Measurements from ENCODE around the gene WDR6. TPM values are rescaled to one million over a fixed set of nuclear protein-coding genes. Genes with fewer than 3 reads are reported as not detected.
"Not testable (repeated sequence)": the region's sequence is repeated elsewhere in the genome, so short reads cannot be mapped to it uniquely, and the experiment has no call there.

WDR6 gene
- total and polyA plus RNA-seq, 5 experiments from 2014 or later: 96.3 to 351 (median 126) TPM

GRCh38 chr3:49007771-49008528 lies 759 bp downstream of the WDR6 start:
- H3K9me3 Mint-ChIP-seq: no peaks in the 10 kb centered on the region
- H3K36me3 Mint-ChIP-seq: peaks cover 0 to 19% (median 0%) of the 10 kb centered on the region in 3 donors
- ATAC-seq (peak; percentile 40 to 50), DNase-seq (peak; percentile 71 to 94 (median 81))
- peak overlapping the region; percentile 94 to 100 (median 99) for H3K4me3 Mint-ChIP-seq
- peak overlapping the region; percentile 97 to 100 (median 99) for H3K27ac Mint-ChIP-seq
- H3K27me3 Mint-ChIP-seq: no peaks in the 10 kb centered on the region
- H3K4me1 Mint-ChIP-seq: peaks cover 22 to 42% (median 28%) of the 10 kb centered on the region in 4 donors
- POLR2A ChIA-PET: interaction anchor here (0.6 to 7.5 kb wide), 16 partner anchors 11 to 1627 kb away, joined by 3 to 278 read pairs (median 7); partner anchors contain the start of genes ARIH2, DALRD3, IMPDH2 and IP6K2

GRCh38 chr3:49008627-49009026 lies 1.4 kb downstream of the WDR6 start:
- H3K27me3 Mint-ChIP-seq, H3K9me3 Mint-ChIP-seq, ATAC-seq, DNase-seq: not testable (repeated sequence)
- POLR2A ChIA-PET: interaction anchor here (1.0 to 7.5 kb wide), 5 partner anchors 11 to 95 kb away, joined by 3 to 278 read pairs (median 67); partner anchors contain the start of genes DALRD3, IMPDH2, NDUFAF3 and P4HTM
- Mint-ChIP-seq H3K27ac (peak overlapping the region; percentile 86 to 100 (median 99)), H3K36me3 (peaks cover 0 to 21% (median 0%) of the 10 kb centered on the region in 3 donors), H3K4me3 (peak overlapping the region; percentile 94 to 100 (median 99)), H3K4me1 (peaks cover 22 to 44% (median 28%) of the 10 kb centered on the region in 4 donors)

GRCh38 chr3:49009396-49009795 lies 2.2 kb downstream of the WDR6 start:
- no peak for ATAC-seq
- peak overlapping the region in 5 of 10 donors; percentile 42 to 64 (median 58) for H3K27ac Mint-ChIP-seq
- H3K4me1 Mint-ChIP-seq: peaks cover 22 to 47% (median 28%) of the 10 kb centered on the region in 4 donors

GRCh38 chr3:49012441-49013017 lies 5.3 kb downstream of the WDR6 start:
- peaks cover 20 to 48% (median 26%) of the 10 kb centered on the region in 4 donors for H3K4me1 Mint-ChIP-seq
- H3K9me3 Mint-ChIP-seq: no peaks in the 10 kb centered on the region
- no peaks in the 10 kb centered on the region for H3K27me3 Mint-ChIP-seq
- H3K4me3 Mint-ChIP-seq: no peak overlapping the region
- POLR2A ChIA-PET: interaction anchor here (0.6 to 4.3 kb wide), 5 partner anchors 9 to 246 kb away, joined by 3 to 29 read pairs (median 10); partner anchors contain the start of genes NDUFAF3 and P4HTM
- H3K36me3 Mint-ChIP-seq: peaks cover 0 to 36% (median 3%) of the 10 kb centered on the region in 3 donors
- peak overlapping the region in 1 of 10 donors; percentile 48 for H3K27ac Mint-ChIP-seq
- ATAC-seq: no peak
- no peak for DNase-seq

More at GRCh38 chr3:49009396-49009795, 2.2 kb downstream of the WDR6 start:
- no peaks in the 10 kb centered on the region for H3K27me3 Mint-ChIP-seq
- DNase-seq: no peak
- no peaks in the 10 kb centered on the region for H3K9me3 Mint-ChIP-seq
- POLR2A ChIA-PET: interaction anchor here (0.7 to 7.5 kb wide), 4 partner anchors 11 to 488 kb away, joined by 3 to 278 read pairs (median 55); partner anchors contain the start of genes DALRD3, IMPDH2, NDUFAF3 and QRICH1
- H3K36me3 Mint-ChIP-seq: peaks cover 0 to 23% (median 0%) of the 10 kb centered on the region in 3 donors
- H3K4me3 Mint-ChIP-seq: peak overlapping the region in 9 of 10 donors; percentile 10 to 99 (median 45)

GRCh38 chr3:49013113-49013737 lies 6.0 kb downstream of the WDR6 start:
- no peak overlapping the region for H3K27ac Mint-ChIP-seq
- no peaks in the 10 kb centered on the region for H3K27me3 Mint-ChIP-seq
- H3K4me1 Mint-ChIP-seq: peaks cover 16 to 47% (median 21%) of the 10 kb centered on the region in 4 donors
- no peak for DNase-seq
- H3K4me3 Mint-ChIP-seq: no peak overlapping the region
- ATAC-seq: no peak
- POLR2A ChIA-PET: interaction anchor here (0.6 to 4.3 kb wide), 5 partner anchors 8 to 135 kb away, joined by 4 to 29 read pairs (median 10); partner anchors contain the start of genes NDUFAF3 and P4HTM
- peaks cover 0 to 36% (median 3%) of the 10 kb centered on the region in 3 donors for H3K36me3 Mint-ChIP-seq
- no peaks in the 10 kb centered on the region for H3K9me3 Mint-ChIP-seq

- DNase-seq (peak in 5 of 10 donors; percentile 22 to 45 (median 41)), ATAC-seq (peak; percentile 30 to 32)
- Mint-ChIP-seq H3K27ac (no peak overlapping the region), H3K9me3 (no peaks in the 10 kb centered on the region), H3K4me3 (no peak overlapping the region), H3K36me3 (peaks cover 0 to 33% (median 3%) of the 10 kb centered on the region in 3 donors), H3K27me3 (no peaks in the 10 kb centered on the region), H3K4me1 (peaks cover 13 to 44% (median 17%) of the 10 kb centered on the region in 4 donors)
- POLR2A ChIA-PET: interaction anchor here (0.6 to 4.3 kb wide), 7 partner anchors 7 to 134 kb away, joined by 3 to 29 read pairs (median 9); partner anchors contain the start of genes NDUFAF3 and P4HTM
Observed at GRCh38 chr3:49013738-49014660, 6.8 kb downstream of the WDR6 start.

GRCh38 chr3:49015072-49015471 lies 7.9 kb downstream of the WDR6 start:
- peak overlapping the region in 3 of 10 donors; percentile 26 to 77 (median 52) for H3K4me3 Mint-ChIP-seq
- no peaks in the 10 kb centered on the region for H3K27me3 Mint-ChIP-seq
- H3K36me3 Mint-ChIP-seq: peaks cover 0 to 33% (median 3%) of the 10 kb centered on the region in 3 donors
- no peaks in the 10 kb centered on the region for H3K9me3 Mint-ChIP-seq
- peaks cover 10 to 48% (median 18%) of the 10 kb centered on the region in 4 donors for H3K4me1 Mint-ChIP-seq
- no peak for DNase-seq
- peak overlapping the region in 4 of 10 donors; percentile 32 to 77 (median 65) for H3K27ac Mint-ChIP-seq
- POLR2A ChIA-PET: interaction anchor here (2.5 to 10.4 kb wide), 4 partner anchors 9 to 25 kb away, joined by 9 to 278 read pairs (median 31); partner anchors contain the start of genes IMPDH2, P4HTM and WDR6
- ATAC-seq: no peak

- no peaks in the 10 kb centered on the region for H3K27me3 Mint-ChIP-seq
- ATAC-seq (no peak), DNase-seq (peak in 1 of 10 donors; percentile 15)
- peak overlapping the region in 6 of 10 donors; percentile 13 to 61 (median 50) for H3K4me3 Mint-ChIP-seq
- peaks cover 10 to 49% (median 23%) of the 10 kb centered on the region in 4 donors for H3K4me1 Mint-ChIP-seq
- peak overlapping the region in 7 of 10 donors; percentile 32 to 72 (median 35) for H3K27ac Mint-ChIP-seq
- H3K36me3 Mint-ChIP-seq: peaks cover 0 to 32% (median 3%) of the 10 kb centered on the region in 3 donors
- POLR2A ChIA-PET: interaction anchor here (2.5 to 10.4 kb wide), 3 partner anchors 9 to 13 kb away, joined by 9 to 278 read pairs (median 52); partner anchors contain the start of genes IMPDH2 and WDR6
- no peaks in the 10 kb centered on the region for H3K9me3 Mint-ChIP-seq
Observed at GRCh38 chr3:49015765-49016164, 8.6 kb downstream of the WDR6 start.

GRCh38 chr3:49016414-49017228 lies 9.4 kb downstream of the WDR6 start:
- POLR2A ChIA-PET: interaction anchor here (0.6 to 10.4 kb wide), 6 partner anchors 10 to 586 kb away, joined by 4 to 278 read pairs (median 14); partner anchors contain the start of genes IMPDH2, P4HTM and WDR6
- Mint-ChIP-seq H3K4me3 (peak overlapping the region in 8 of 10 donors; percentile 14 to 99 (median 93)), H3K36me3 (peaks cover 0 to 27% (median 3%) of the 10 kb centered on the region in 3 donors), H3K4me1 (peaks cover 12 to 45% (median 27%) of the 10 kb centered on the region in 4 donors), H3K9me3 (no peaks in the 10 kb centered on the region), H3K27me3 (peaks cover 0 to 1% (median 0%) of the 10 kb centered on the region in 5 donors), H3K27ac (peak overlapping the region in 5 of 10 donors; percentile 63 to 87 (median 76))
- DNase-seq: peak in 1 of 10 donors; percentile 58
- ATAC-seq: no peak

Data from naive thymus-derived CD8-positive, alpha-beta T cell (primary cell).